Measurements from ENCODE around the gene RIMKLB. TPM values are rescaled to one million over a fixed set of nuclear protein-coding genes. Genes with fewer than 3 reads are reported as not detected.

Gene RIMKLB
- total RNA-seq, 4 donors from 2014 or later, result 36.5 to 49.7 (median 43.5) TPM

- no peak for TF ChIP-seq CTCF (IDR thresholded peaks at IDR 0.05)
- no peak for TF ChIP-seq POLR2A (IDR thresholded peaks at IDR 0.05)
- TF ChIP-seq POLR2AphosphoS5 (IDR thresholded peaks at IDR 0.05), result no peak
- TF ChIP-seq EP300 (IDR thresholded peaks at IDR 0.05), result no peak
- Histone ChIP-seq H3K27ac (no peak overlapping the region), H3K36me3 (no peaks in the 10 kb centered on the region), H3K9me3 (no peaks in the 10 kb centered on the region), H3K4me1 (peaks cover 0 to 8% (median 0%) of the 10 kb centered on the region in 3 donors), H3K27me3 (no peaks in the 10 kb centered on the region), H3K4me3 (no peak overlapping the region)
- ATAC-seq, result no peak
- WGBS, 2 donors (ENCODE audit: low coverage in 1 of 2), result 81 to 94% methylated on average over 2 to 3 of the region's 3 CpGs
These were observed 123.8 kb downstream of the RIMKLB start for GRCh38 chr12:8821591-8821990.

GRCh38 chr12:8822298-8822697 is 124.5 kb downstream of the RIMKLB start, which contains the start of gene A2ML1:
Gene A2ML1, plus strand, starts transcription at chr12:8822621. Its CDS starts 31 bp downstream, at chr12:8822652.
- TF ChIP-seq POLR2A (IDR thresholded peaks at IDR 0.05) (no peak), CTCF (IDR thresholded peaks at IDR 0.05) (no peak), EP300 (IDR thresholded peaks at IDR 0.05) (no peak), POLR2AphosphoS5 (IDR thresholded peaks at IDR 0.05) (no peak)
- ATAC-seq, result no peak
- Histone ChIP-seq H3K4me1 (peaks cover 0 to 8% (median 0%) of the 10 kb centered on the region in 3 donors), H3K9me3 (no peaks in the 10 kb centered on the region), H3K27me3 (no peaks in the 10 kb centered on the region), H3K4me3 (no peak within 1 kb of the TSS), H3K27ac (no peak within 1 kb of the TSS), H3K36me3 (no peaks in the 10 kb centered on the region)
- WGBS, 2 donors (ENCODE audit: low coverage in 1 of 2), result 93 to 100% methylated on average over 3 of the region's 3 CpGs

GRCh38 chr12:8823565-8824300 is 125.9 kb downstream of the RIMKLB start:
- no peaks in the 10 kb centered on the region for H3K36me3 ChIP-seq
- H3K27ac ChIP-seq, result no peak overlapping the region
- peaks cover 0 to 8% (median 0%) of the 10 kb centered on the region in 3 donors for H3K4me1 ChIP-seq
- peak; percentile 60 for ATAC-seq
- no peak overlapping the region for H3K4me3 ChIP-seq
- no peak for TF ChIP-seq POLR2AphosphoS5 (IDR thresholded peaks at IDR 0.05)
- peak; percentile 44 to 75 (median 70) for TF ChIP-seq CTCF (IDR thresholded peaks at IDR 0.05)
- 7 to 24% methylated on average over 3 to 6 of the region's 8 CpGs for WGBS, 2 donors (ENCODE audit: low coverage in 1 of 2)
- no peaks in the 10 kb centered on the region for H3K27me3 ChIP-seq
- H3K9me3 ChIP-seq, result no peaks in the 10 kb centered on the region

GRCh38 chr12:8827551-8828256 is 129.9 kb downstream of the RIMKLB start:
- ATAC-seq, result no peak
- TF ChIP-seq POLR2AphosphoS5 (IDR thresholded peaks at IDR 0.05) (no peak), EP300 (IDR thresholded peaks at IDR 0.05) (no peak), POLR2A (IDR thresholded peaks at IDR 0.05) (no peak), CTCF (IDR thresholded peaks at IDR 0.05) (no peak)
- peaks cover 0 to 8% (median 0%) of the 10 kb centered on the region in 3 donors for H3K4me1 ChIP-seq
- no peaks in the 10 kb centered on the region for H3K9me3 ChIP-seq
- no peak overlapping the region for H3K4me3 ChIP-seq
- H3K36me3 ChIP-seq, result no peaks in the 10 kb centered on the region
- no peak overlapping the region for H3K27ac ChIP-seq
- WGBS, 2 donors (ENCODE audit: low coverage in 1 of 2), result 86 to 100% methylated on average over 1 to 3 of the region's 4 CpGs
- H3K27me3 ChIP-seq, result no peaks in the 10 kb centered on the region
